Measurements from ENCODE around the gene ULK4.

ULK4 gene

DNA sequence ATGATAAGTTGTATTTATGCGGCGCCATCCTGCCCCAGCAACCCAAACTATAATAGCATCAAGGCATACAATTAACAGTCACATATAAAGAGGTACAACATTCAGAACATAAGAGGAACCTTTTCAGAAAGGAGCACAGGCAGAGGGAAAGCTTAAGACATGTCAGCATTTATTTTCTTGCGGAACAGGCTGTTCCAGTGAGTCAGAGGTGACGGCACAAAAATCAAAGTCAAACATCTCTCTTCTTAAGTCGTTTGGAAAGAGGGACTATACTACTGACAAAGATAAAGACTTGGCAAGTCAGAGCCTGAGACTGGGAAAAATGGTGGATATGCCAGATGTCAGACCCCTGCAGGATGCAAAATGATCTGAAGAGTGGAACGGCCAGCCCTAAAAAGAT, 634.2 kb downstream of the ULK4 start:
- no peaks in the 10 kb centered on the region for H3K36me3 ChIP-seq (replicated peaks; ENCODE audit: low read depth, low read length)
- no peaks in the 10 kb centered on the region for H3K4me1 ChIP-seq (ENCODE audit: low read length)
- H3K27ac ChIP-seq (ENCODE audit: low read length) = no peak overlapping the region
- no peak overlapping the region for H3K9ac ChIP-seq (ENCODE audit: low read length)
- H3K27me3 ChIP-seq (ENCODE audit: low read depth, low read length) = peaks cover 20% of the 10 kb centered on the region
- TF ChIP-seq, protein P1, sequence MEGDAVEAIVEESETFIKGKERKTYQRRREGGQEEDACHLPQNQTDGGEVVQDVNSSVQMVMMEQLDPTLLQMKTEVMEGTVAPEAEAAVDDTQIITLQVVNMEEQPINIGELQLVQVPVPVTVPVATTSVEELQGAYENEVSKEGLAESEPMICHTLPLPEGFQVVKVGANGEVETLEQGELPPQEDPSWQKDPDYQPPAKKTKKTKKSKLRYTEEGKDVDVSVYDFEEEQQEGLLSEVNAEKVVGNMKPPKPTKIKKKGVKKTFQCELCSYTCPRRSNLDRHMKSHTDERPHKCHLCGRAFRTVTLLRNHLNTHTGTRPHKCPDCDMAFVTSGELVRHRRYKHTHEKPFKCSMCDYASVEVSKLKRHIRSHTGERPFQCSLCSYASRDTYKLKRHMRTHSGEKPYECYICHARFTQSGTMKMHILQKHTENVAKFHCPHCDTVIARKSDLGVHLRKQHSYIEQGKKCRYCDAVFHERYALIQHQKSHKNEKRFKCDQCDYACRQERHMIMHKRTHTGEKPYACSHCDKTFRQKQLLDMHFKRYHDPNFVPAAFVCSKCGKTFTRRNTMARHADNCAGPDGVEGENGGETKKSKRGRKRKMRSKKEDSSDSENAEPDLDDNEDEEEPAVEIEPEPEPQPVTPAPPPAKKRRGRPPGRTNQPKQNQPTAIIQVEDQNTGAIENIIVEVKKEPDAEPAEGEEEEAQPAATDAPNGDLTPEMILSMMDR (IDR thresholded peaks at IDR 0.05; ENCODE audit: low read depth, low read length) = no peak
- TF ChIP-seq EZH2phosphoT487 (IDR thresholded peaks at IDR 0.05; ENCODE audit: low read depth) = no peak
- H4K20me1 ChIP-seq (ENCODE audit: insufficient read depth, low read length) = no peaks in the 10 kb centered on the region
- H3K4me3 ChIP-seq (ENCODE audit: low read length) = no peak overlapping the region
- no peaks in the 10 kb centered on the region for H3K79me2 ChIP-seq (ENCODE audit: low read length)
- H2AFZ ChIP-seq (ENCODE audit: low read depth, low read length) = no peak overlapping the region
- no peak overlapping the region for H3K4me2 ChIP-seq (ENCODE audit: low read length)
- H3K9me3 ChIP-seq (ENCODE audit: insufficient read depth, low read length) = no peaks in the 10 kb centered on the region

DNA sequence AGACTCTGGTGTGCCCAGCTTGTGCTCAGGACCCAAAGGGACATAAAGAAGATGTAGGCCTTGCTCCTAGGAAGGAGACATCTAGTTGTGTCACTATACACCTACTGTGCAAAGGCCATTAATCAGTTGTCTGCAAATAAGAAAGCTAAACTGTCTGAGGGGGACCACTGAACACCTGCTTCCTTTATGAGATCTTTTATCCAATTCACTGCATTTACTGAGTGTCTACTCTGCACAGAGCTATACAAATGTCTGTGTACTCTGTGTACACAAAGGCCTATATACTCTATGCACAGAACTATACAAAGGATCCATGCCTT, 637.8 kb downstream of the ULK4 start:
- H3K79me2 ChIP-seq (ENCODE audit: low read length) = no peaks in the 10 kb centered on the region
- no peaks in the 10 kb centered on the region for H3K36me3 ChIP-seq (replicated peaks; ENCODE audit: low read depth, low read length)
- no peak overlapping the region for H3K4me3 ChIP-seq (ENCODE audit: low read length)
- TF ChIP-seq EZH2phosphoT487 (IDR thresholded peaks at IDR 0.05; ENCODE audit: low read depth) = no peak
- TF ChIP-seq, protein P1 (IDR thresholded peaks at IDR 0.05; ENCODE audit: low read depth, low read length) = no peak
- H4K20me1 ChIP-seq (ENCODE audit: insufficient read depth, low read length) = no peaks in the 10 kb centered on the region
- peaks cover 19% of the 10 kb centered on the region for H3K27me3 ChIP-seq (ENCODE audit: low read depth, low read length)
- H3K4me2 ChIP-seq (ENCODE audit: low read length) = no peak overlapping the region
- H2AFZ ChIP-seq (ENCODE audit: low read depth, low read length) = no peak overlapping the region
- no peak overlapping the region for H3K9ac ChIP-seq (ENCODE audit: low read length)
- no peaks in the 10 kb centered on the region for H3K4me1 ChIP-seq (ENCODE audit: low read length)
- H3K27ac ChIP-seq (ENCODE audit: low read length) = no peak overlapping the region
- H3K9me3 ChIP-seq (ENCODE audit: insufficient read depth, low read length) = no peaks in the 10 kb centered on the region

DNA sequence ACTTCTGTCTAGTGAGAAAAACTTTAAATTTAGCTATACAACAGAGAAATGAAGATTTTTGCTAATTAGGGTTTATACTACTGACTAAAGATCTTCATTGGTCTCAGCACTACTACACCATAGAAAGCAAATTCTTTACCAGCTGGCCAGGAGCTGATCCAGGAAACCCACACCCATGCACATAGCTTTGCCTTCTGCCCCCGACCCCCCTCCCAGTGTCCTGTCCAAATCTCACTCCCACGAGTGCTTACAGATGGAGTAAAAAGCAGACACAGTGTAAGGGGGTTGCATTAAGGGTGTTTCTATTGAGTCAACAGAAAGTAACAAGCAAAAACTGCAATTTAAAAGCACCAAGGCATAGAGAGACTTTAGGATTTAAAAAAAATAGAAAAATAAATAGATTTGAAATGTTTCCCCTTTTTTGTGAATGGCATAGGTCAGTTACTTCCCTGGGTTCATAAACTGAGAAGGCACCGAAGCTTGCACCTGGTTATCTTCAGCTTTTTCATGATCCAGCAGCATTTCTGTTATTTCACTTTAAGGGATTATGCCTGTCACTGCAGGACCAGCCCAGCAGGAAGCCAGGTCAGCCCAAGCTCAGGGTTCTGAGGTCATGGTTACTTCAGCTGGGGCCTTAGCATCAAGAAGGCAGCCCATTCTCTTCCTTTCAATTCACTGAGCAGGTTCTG, 638.3 kb downstream of the ULK4 start:
- no peak overlapping the region for H3K9ac ChIP-seq (ENCODE audit: low read length)
- no peak overlapping the region for H3K4me2 ChIP-seq (ENCODE audit: low read length)
- no peak overlapping the region for H3K4me3 ChIP-seq (ENCODE audit: low read length)
- H3K9me3 ChIP-seq (ENCODE audit: insufficient read depth, low read length) = no peaks in the 10 kb centered on the region
- peaks cover 17% of the 10 kb centered on the region for H3K27me3 ChIP-seq (ENCODE audit: low read depth, low read length)
- no peaks in the 10 kb centered on the region for H3K79me2 ChIP-seq (ENCODE audit: low read length)
- no peaks in the 10 kb centered on the region for H4K20me1 ChIP-seq (ENCODE audit: insufficient read depth, low read length)
- no peaks in the 10 kb centered on the region for H3K4me1 ChIP-seq (ENCODE audit: low read length)
- H3K27ac ChIP-seq (ENCODE audit: low read length) = no peak overlapping the region
- no peaks in the 10 kb centered on the region for H3K36me3 ChIP-seq (replicated peaks; ENCODE audit: low read depth, low read length)
- TF ChIP-seq, protein P1 (IDR thresholded peaks at IDR 0.05; ENCODE audit: low read depth, low read length) = no peak
- no peak for TF ChIP-seq EZH2phosphoT487 (IDR thresholded peaks at IDR 0.05; ENCODE audit: low read depth)
- no peak overlapping the region for H2AFZ ChIP-seq (ENCODE audit: low read depth, low read length)

DNA sequence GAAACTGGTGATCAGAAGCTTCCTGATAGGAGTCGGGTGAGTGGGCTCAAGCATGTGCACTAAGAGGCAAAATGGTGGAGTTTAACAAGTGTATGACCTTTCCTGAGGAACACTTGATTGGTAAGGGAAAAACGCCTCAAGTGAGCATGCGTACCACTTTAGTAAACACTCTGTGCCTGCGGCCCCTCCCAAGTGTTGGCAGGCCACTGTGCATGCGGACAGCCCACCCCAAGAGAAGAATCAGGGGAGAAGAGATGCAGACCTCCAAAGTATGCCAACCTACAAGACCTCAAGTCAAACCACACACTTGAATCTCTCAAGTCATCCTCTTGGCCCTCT, 640.3 kb downstream of the ULK4 start:
- Histone ChIP-seq H3K36me3 (replicated peaks; ENCODE audit: low read depth, low read length) (no peaks in the 10 kb centered on the region), H3K27ac (ENCODE audit: low read length) (no peak overlapping the region), H3K4me3 (ENCODE audit: low read length) (no peak overlapping the region), H3K4me1 (ENCODE audit: low read length) (no peaks in the 10 kb centered on the region), H4K20me1 (ENCODE audit: insufficient read depth, low read length) (no peaks in the 10 kb centered on the region), H3K4me2 (ENCODE audit: low read length) (no peak overlapping the region), H3K79me2 (ENCODE audit: low read length) (no peaks in the 10 kb centered on the region), H3K9ac (ENCODE audit: low read length) (no peak overlapping the region), H3K27me3 (ENCODE audit: low read depth, low read length) (peaks cover 2% of the 10 kb centered on the region; the same call in 1 of the 2 replicates), H3K9me3 (ENCODE audit: insufficient read depth, low read length) (no peaks in the 10 kb centered on the region), H2AFZ (ENCODE audit: low read depth, low read length) (no peak overlapping the region)
- no peak for TF ChIP-seq EZH2phosphoT487 (IDR thresholded peaks at IDR 0.05; ENCODE audit: low read depth)
- TF ChIP-seq, protein P1 (IDR thresholded peaks at IDR 0.05; ENCODE audit: low read depth, low read length) = no peak

Measured in OCI-LY3 (cell line).